Esophagus muscularis mucosa (tissue), 4 donors: ENCODE measurements around the gene SERINC3. TPM values are rescaled to one million over a fixed set of nuclear protein-coding genes. Genes with fewer than 3 reads are reported as not detected.

ENCODE experiments used
- DNase-seq: peaks from one replicate; pipeline ENCODE4 v3.0.0-alpha.2; 2017; ENCODE audit errors: extremely low spot score
- H3K27ac ChIP-seq, 4 donors: fragments of 200-600 bp; sonication (generic); replicated peaks in 1 of 4; 1 replicate in 3 of 4; 2 replicates in 1 of 4; pipeline ENCODE4 v1.5.1; 2016 to 2019; ENCODE audit warnings: mild to moderate bottlenecking in 1 of 4
- H3K27me3 ChIP-seq, 4 donors: fragments of 200-600 bp; sonication (generic); one replicate each; pipeline versions ENCODE4 v1.5.1 to v1.6.0; 2016 to 2019
- H3K36me3 ChIP-seq, 4 donors: fragments of 200-600 bp; sonication (generic); one replicate each; pipeline ENCODE4 v1.5.1; 2016 to 2019
- H3K4me1 ChIP-seq, 4 donors: fragments of 200-600 bp; sonication (generic); one replicate each; pipeline ENCODE4 v1.5.1; 2016 to 2019
- H3K4me3 ChIP-seq, 4 donors: fragments of 200-600 bp; sonication (generic); 1 replicate in 2 of 4; 2 replicates in 2 of 4; pipeline ENCODE4 v1.5.1; 2016 to 2019; ENCODE audit warnings: mild to moderate bottlenecking in 4 of 4, moderate library complexity in 1 of 4
- H3K9me3 ChIP-seq, 4 donors: fragments of 200-600 bp; sonication (generic); 1 replicate in 3 of 4; 2 replicates in 1 of 4; pipeline ENCODE4 v1.5.1; 2016 to 2019
- CTCF ChIP-seq, 3 experiments: fragments of 200-600 bp in 2 of 3; fragments of 450-650 bp in 1 of 3; sonication (generic) in 2 of 3; IDR thresholded peaks; one replicate each; pipeline ENCODE4 v1.5.1; 2017 to 2019; ENCODE audit warnings: antibody characterized with exemption in 3 of 3, mild to moderate bottlenecking in 2 of 3, moderate library complexity in 1 of 3
- EP300 ChIP-seq: sonication (generic); formaldehyde crosslinking; IDR thresholded peaks from one replicate; pipeline ENCODE4 v1.6.1; 2017; ENCODE audit warnings: antibody characterized with exemption
- POLR2A ChIP-seq: fragments of 450-650 bp; IDR thresholded peaks from one replicate; pipeline ENCODE4 v1.6.1; 2017; ENCODE audit warnings: antibody characterized with exemption, moderate library complexity, mild to moderate bottlenecking, low read depth
- POLR2AphosphoS5 ChIP-seq, 2 donors: sonication (generic); formaldehyde crosslinking; IDR thresholded peaks; one replicate each; pipeline ENCODE4 v1.6.1; 2017; ENCODE audit warnings: antibody characterized with exemption in 2 of 2
- WGBS: methylation state at CpG from one replicate; pipeline ENCODE4 v1.1.5; 2018; 5-methylcytosine and 5-hydroxymethylcytosine counted together
- intact Hi-C: fragments of 100-400 bp; cut with DNase I; formaldehyde crosslinking; loops from one replicate; pipeline ENCODE4 v1.15.1; 2023
- total RNA-seq, 4 donors: library from RNA; depleted of rRNA; stranded (reverse); fragments of >200 nt; gene quantifications; one replicate each; pipeline versions ENCODE4 v1.1.0 to v1.2.1, GENCODE V29; 2016

Gene SERINC3
- total RNA-seq, 4 donors from 2014 or later: 121 to 175 (median 138) TPM

GRCh38 chr20:44467289-44467883, 54.5 kb downstream of the SERINC3 start:
- intact Hi-C loops: no loop called here

GRCh38 chr20:44465001-44465560, 56.8 kb downstream of the SERINC3 start:
- no peak for DNase-seq
- intact Hi-C loops: no loop called here
- Histone ChIP-seq H3K4me3 (no peak overlapping the region), H3K9me3 (no peaks in the 10 kb centered on the region), H3K4me1 (no peaks in the 10 kb centered on the region), H3K36me3 (no peaks in the 10 kb centered on the region), H3K27ac (no peak overlapping the region), H3K27me3 (no peaks in the 10 kb centered on the region)
- TF ChIP-seq EP300 (no peak), POLR2A (no peak), POLR2AphosphoS5 (IDR thresholded peaks at IDR 0.05) (no peak), CTCF (IDR thresholded peaks at IDR 0.05) (no peak)
- WGBS: 36% methylated on average over 3 of the region's 3 CpGs

More at GRCh38 chr20:44467289-44467883, 54.5 kb downstream of the SERINC3 start:
- WGBS: 67% methylated on average over 12 of the region's 12 CpGs
- H3K36me3 ChIP-seq: no peaks in the 10 kb centered on the region
- H3K27ac ChIP-seq: peak overlapping the region in 1 of 4 donors; percentile 25
- DNase-seq: no peak
- no peaks in the 10 kb centered on the region for H3K9me3 ChIP-seq
- no peaks in the 10 kb centered on the region for H3K4me1 ChIP-seq
- no peaks in the 10 kb centered on the region for H3K27me3 ChIP-seq
- H3K4me3 ChIP-seq: no peak overlapping the region
- TF ChIP-seq POLR2A (no peak), POLR2AphosphoS5 (IDR thresholded peaks at IDR 0.05) (peak in 1 of 2 donors; percentile 16), CTCF (IDR thresholded peaks at IDR 0.05) (no peak), EP300 (peak; percentile 44)

- H3K27ac ChIP-seq: no peak overlapping the region
- intact Hi-C loops: loop anchor here (5.0 kb wide), 1 partner anchor 72 kb away; no protein-coding TSS in a partner anchor
- TF ChIP-seq CTCF (IDR thresholded peaks at IDR 0.05) (no peak), EP300 (no peak), POLR2A (no peak), POLR2AphosphoS5 (IDR thresholded peaks at IDR 0.05) (no peak)
- H3K4me3 ChIP-seq: no peak overlapping the region
- WGBS: 86% methylated on average over 3 of the region's 3 CpGs
- no peak for DNase-seq
- no peaks in the 10 kb centered on the region for H3K4me1 ChIP-seq
- no peaks in the 10 kb centered on the region for H3K36me3 ChIP-seq
- no peaks in the 10 kb centered on the region for H3K27me3 ChIP-seq
- no peaks in the 10 kb centered on the region for H3K9me3 ChIP-seq
Observed at GRCh38 chr20:44464514-44464913, 57.4 kb downstream of the SERINC3 start.

- H3K9me3 ChIP-seq: no peaks in the 10 kb centered on the region
- no peaks in the 10 kb centered on the region for H3K4me1 ChIP-seq
- DNase-seq: no peak
- intact Hi-C loops: loop anchor here (5.0 kb wide), 1 partner anchor 71 kb away; no protein-coding TSS in a partner anchor
- H3K27me3 ChIP-seq: no peaks in the 10 kb centered on the region
- H3K27ac ChIP-seq: no peak overlapping the region
- 74% methylated on average over 5 of the region's 5 CpGs for WGBS
- no peak overlapping the region for H3K4me3 ChIP-seq
- H3K36me3 ChIP-seq: no peaks in the 10 kb centered on the region
- TF ChIP-seq POLR2A (no peak), POLR2AphosphoS5 (IDR thresholded peaks at IDR 0.05) (no peak), EP300 (no peak), CTCF (IDR thresholded peaks at IDR 0.05) (no peak)
Observed at GRCh38 chr20:44463466-44463865, 58.4 kb downstream of the SERINC3 start.
